HG02943 (cell line): ENCODE results near the gene CACNG1.

Experiments
- ATAC-seq: cut with Tn5 transposase; IDR thresholded peaks from one replicate; pipeline ENCODE4 v1.9.1; 2021; ENCODE audit warnings: mild to moderate bottlenecking, low read depth, moderate library complexity; ENCODE audit not compliant: unreplicated experiment

Gene CACNG1

DNA sequence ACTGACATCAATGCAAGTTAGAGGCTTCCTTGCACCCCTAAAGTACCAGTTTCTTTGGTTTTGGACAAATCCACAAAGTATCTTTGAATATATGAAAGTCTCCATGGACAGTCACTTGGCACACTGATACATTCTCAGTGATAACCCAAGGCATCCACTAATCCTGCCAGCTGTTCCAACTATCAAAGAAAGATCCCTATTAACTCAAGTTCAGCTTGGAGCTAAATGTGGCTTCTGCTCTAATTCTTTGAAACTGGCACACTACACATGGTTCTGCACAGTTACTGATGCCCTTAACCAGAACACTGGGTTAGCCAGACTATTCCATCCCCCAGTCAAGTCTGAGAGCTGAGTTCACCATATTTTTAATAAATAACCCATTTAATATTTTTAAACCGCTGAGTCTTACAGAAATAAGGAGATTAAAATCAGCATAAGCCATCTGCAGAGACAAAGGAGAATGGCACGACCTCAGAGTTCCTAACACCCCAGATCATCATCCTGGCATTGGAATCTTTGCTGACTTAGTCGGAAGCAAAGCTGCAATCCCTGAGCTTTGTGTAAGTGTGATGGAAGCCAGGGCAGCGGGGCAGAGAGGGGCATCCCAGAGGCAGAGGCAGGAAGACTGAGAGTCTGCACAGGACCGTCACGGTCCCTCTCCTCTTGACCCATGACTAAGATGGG, 6.3 kb downstream of the CACNG1 start:
- no peak for ATAC-seq

DNA sequence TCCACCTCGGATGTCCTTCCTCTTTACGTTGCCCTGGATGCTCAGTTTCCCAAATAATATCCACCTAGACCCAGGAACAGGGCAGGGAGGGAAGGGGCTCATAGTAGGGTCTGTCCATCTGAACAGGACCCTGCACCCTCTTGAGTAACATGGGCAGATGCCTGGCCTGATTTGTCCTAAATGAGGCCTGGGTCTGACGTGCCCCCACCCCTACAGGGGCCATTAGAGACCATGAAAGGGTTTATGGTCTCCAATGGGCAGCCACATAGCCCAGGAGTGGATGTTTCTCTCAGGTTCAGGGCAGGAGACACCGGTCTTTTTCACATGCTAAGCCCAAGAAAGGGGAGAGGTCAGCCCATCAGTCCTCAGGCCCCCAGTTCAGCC, 6.8 kb downstream of the CACNG1 start:
- no peak for ATAC-seq

DNA sequence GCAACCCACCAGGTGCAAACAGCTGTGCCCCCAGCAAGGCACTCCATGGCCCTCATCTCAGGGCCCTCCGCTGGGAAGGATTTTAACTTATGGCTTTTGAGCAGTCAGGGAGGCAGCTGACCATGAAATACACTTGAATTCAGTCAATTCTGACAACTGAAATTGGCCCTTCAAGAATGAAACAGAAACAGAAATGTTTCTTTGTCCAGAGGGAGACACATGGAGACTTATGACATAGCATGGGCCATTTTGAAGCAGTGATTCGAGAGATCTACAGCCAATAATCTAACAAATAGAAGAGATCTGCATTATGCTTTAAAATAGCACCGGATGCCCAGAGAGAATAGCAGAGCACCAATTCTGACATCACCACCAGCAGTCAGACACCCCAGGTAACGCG, 7.5 kb downstream of the CACNG1 start:
- ATAC-seq, result no peak

DNA sequence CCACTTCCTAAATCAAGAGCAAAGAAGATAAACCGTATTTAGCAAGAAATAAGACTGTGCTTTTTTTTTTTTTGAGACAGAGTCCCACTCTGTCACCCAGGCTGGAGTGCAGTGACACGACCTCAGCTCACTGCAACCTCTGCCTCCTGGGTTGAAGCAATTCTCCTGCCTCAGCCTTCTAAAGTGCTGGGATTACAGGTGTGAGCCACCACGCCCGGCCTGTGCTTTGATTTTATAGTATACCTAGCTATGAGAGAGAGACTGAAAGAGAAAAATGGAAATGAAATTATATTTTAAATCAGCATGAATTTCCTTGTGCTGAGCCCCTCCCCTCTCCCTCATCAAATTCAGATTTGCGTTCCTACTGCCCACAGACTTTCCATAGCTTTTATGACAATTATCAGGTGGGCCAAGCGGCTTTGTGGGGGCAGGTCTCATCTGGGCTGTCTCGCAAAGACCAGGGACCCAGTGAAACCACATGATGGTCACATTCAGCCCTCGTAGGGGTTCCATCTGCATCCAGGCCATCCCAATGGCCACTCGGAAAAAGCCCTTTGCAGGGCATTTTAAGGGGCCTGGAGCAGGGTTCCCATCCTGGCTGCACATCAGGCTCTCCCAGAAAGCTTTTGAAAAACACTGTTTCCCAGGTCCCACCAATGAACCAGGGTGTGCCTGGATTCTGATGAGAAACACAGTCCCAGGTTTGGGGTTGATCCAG, 8.5 kb downstream of the CACNG1 start:
- ATAC-seq, result no peak

DNA sequence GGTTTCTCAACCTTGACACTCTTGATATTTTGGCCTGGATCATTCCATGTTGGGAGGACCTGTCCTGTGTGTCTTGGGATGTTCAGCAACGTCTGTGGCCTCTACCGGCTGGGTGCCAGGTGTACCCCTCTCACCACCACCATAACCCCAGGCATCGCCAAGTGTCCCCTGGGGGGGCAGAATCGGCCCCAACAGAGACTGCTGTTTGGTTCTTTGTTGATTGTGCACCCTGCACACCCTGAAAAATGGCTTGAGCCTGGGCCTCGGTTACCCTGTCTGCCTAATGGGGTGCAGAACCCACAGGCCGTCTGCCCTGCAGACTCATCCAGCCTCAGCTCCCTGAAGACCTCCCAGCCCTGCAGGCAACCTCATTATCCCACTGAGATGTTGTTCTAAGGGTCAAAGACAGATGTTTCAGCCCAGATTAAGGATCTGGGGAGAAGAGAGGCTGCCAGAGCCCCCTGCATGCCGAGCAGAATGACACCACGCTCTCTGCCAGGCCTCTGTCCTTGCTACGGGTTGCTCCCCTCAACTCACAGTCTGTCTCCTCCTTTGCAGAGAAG, 9.2 kb downstream of the CACNG1 start:
- no peak for ATAC-seq

DNA sequence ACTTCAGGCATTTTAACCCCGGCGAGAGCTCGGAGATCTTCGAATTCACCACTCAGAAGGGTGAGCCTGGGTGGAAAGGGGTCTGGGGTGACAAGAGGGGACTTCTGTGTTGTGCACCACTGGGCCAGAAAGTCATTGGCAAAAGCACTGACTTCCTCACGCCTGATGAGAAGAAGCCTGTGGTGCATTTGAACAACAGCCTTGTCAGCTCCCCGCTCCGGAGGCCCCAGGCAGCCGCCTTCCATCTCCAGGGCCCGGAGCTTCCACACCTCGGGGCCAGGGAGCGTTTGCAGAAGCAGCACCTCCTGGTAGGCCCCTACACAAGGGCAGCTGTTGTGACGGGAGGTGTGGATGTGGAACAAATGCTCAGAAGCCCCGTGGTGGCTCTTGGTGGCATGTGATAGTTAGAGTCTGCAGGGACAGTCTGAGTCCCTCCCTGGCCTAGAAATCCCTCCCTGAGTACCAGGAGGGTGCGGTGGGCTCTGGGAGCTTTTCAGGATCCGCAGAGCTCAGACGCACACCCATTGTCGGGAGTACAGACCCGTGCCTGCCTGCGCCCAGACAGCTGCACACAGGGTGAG, 9.7 kb downstream of the CACNG1 start:
- no peak for ATAC-seq

DNA sequence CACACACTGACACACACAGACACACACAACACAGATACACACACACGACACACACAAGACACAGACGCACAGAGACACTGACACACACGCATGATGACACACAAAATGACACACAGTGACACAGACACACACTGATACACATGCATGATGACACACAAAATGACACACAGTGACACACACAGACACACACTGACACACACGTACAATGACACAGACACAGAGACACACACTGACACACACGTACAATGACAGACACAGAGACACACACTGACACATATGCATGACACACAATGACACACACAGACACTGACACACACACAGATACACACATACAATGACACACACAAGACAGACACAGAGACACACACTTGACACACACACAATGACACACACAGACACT, 10.3 kb downstream of the CACNG1 start:
- ATAC-seq, result no peak

DNA sequence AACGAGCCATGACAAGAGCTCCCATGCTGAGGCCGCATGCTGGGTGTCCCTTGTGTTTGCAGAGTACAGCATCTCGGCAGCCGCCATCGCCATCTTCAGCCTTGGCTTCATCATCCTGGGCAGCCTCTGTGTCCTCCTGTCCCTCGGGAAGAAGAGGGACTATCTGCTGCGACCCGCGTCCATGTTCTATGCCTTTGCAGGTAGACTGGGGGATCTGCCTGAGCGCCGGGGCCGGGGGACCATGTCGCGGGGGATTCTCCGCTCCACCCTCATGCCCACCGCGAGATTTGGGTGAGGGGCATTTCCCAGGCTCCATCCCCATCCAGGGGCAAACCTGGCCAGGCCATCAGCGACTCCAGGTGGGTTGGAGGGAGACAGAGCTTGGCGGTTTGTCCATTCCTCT, 10.7 kb downstream of the CACNG1 start:
- ATAC-seq, result no peak

DNA sequence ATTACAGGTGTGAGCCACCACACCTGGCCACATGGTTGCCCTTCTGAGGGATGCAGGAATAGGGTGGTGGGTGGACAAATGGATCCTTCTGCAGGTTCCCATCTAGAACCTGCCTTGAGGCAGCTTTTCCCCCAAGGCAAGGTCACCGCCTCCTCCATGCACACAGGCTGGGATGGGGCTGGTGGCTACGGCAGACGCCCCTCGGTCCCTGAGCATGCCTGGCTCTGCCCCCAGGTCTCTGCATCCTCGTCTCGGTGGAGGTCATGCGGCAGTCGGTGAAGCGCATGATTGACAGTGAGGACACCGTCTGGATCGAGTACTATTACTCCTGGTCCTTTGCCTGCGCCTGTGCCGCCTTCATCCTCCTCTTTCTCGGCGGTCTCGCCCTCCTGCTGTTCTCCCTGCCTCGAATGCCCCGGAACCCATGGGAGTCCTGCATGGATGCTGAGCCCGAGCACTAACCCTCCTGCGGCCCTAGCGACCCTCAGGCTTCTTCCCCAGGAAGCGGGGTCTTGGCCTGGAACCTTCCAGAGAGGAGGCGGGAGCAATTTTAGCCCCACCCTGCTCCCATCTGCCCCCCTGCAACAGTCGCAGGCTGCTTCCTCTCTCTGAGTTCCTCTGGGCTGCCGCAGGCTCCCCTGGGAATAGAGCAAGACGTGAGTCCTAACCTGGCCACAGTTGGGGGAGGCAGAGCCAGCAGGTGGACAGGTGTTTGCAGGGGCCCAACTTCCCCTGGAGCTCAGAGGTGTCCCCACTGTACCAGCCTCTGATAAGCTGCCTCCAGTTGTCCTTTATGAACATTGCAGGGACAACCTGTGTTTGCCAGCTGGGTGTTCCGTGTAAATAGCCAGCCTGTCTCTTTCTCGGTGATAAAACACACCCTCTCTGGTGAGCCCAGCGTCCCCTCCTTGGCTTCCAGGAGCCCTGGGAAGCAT, 11.7 kb downstream of the CACNG1 start:
- ATAC-seq, result no peak

DNA sequence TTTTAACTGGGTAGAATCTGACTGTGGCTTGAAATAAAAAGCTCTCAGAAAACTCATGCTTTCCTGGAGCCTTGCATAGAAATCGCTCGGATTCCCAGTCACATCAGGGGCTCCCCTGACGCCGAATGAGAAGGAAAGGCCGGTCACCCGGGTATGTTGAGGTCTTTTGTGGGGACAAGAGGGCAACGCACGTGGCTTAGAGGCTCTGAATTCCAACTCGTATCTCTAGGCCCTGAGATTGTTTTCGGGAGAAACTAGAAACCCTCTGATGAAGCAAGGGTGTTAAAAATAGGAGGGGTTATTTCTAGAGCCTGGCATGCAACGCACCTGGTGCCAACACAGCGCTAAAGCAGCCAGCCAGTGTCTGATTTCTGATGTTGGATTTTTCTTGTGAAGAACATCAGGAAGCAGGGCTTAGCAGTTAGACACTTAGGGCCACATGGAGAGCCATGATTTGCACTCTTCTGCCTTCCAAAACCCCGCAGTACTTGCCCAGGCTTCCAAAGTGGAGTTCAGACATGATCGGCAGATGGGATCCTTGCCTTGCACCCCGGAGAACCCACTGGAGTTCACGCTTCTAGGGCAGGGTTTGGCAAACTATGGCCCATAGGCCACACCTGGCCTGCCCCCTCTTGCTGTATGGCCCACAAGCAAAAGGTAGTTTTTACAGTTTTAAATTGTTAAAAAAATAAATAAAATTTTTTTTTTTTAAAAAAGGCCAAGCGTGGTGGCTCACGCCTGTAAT, 12.6 kb downstream of the CACNG1 start:
- no peak for ATAC-seq

DNA sequence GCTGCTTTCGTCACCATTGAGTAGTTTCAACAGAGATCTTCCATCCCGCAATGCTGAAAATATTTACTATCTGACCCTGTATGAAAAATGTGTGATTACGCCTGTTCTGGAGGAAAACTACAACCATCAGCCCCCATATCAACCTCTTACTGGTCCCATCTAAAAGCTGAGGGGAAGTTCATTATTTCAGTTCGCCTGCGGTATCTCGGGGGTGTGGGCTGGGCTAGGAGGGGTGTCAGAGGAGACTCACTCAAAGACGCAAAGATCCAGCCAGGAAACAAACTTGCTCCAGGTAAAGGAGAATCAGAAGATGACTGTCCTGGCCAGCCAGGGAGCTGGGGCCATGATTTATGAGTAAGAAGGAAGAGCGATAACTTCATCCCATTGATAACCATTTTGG, 13.7 kb downstream of the CACNG1 start:
- no peak for ATAC-seq

DNA sequence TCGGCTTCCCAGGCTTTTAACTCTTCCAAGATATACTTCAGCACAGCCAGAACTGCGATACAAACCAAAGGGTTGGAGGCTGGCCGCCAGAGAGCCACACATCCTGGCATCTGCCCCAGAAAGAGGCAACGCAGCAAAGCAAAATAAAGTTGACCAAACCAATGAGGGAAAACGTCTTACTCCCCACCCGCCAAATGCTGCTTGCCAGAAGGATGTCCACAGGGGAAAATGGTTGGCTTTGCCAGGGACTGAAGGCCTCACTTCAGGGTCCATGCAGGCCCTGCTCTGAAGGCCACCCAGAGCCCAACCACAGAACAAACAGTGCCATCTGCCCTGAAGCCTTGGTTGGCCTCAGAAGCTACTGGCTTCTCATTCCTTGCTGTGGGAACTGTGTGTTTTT, 15.0 kb downstream of the CACNG1 start:
- ATAC-seq, result no peak

DNA sequence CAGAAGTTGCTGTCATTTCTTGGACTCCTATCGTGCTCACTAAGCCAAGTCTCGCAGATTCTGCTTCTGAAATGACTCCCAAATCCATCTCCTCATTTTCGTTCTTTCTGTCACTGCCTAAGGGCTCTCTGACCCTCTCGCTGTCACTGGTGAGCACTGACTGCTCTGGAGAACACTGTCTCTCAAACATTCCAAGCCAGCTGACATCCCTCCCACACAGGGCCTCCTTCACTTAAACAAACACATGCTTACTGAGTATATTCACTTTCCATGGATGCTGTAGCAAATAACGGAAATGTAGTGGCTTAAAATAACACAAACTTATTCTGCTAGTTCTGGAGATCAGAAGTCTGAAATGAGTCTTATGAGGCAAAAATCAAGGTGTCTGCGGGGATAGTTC, 18.8 kb downstream of the CACNG1 start:
- ATAC-seq, result no peak

DNA sequence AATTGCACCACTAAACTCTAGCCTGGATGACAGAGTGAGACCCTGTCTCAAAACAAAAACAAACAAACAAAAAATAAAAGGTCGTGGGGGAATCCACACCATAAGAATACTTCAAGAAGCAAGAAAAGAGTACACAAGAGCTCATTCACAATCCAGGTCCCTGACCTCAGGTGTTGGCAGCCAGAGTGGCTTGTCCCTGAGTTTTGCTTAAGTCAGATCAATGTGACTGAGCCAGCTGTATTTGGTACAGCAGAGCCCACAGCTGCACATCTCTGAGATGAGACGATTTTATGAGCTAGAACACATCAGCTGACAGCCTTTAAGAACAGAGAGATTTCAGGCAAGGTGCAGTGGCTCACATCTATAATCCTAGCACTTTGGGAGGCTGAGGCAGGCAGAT, 22.4 kb downstream of the CACNG1 start:
- ATAC-seq, result no peak

DNA sequence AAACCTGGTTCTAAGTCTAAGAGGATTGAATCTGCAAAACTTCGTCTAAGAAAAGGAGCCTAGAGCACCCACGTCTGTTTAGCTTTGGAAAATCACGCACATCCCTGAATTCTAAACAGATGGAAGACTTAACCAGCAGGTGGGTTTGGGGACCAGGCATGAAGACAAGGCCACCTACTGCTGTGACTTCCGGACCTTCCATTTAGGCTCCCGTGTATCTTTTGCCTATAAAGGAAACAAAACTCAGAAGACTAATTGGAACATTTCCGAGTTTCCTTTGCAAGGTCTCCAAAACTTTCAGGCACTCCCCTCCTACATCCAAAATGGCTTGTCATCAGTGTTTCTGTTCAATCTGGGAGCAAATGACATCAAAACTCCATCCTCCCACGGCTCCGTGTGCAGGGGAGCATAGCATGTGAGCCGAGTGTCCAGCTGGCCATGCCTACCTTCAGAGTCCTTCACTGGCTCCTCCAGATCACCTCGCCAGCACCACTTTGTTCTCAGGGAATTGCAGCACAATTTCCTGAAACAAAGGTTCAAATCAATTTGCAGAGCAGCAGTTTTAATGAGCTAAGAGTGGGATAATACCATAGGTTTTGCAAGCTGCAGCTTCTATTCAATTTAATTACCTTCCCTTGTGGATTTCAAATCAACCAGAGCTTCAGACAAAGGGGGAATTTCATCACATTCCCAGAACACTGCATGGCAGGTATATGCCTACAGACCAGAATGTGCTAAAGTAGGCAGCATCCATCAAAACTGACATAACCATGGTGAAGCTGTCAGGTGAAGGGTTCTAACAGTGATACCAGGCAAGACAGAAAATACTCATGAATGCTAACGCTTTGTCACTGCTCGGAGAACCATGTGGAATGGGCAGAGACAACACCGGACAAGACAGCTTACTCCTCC, 23.5 kb downstream of the CACNG1 start:
- no peak for ATAC-seq

DNA sequence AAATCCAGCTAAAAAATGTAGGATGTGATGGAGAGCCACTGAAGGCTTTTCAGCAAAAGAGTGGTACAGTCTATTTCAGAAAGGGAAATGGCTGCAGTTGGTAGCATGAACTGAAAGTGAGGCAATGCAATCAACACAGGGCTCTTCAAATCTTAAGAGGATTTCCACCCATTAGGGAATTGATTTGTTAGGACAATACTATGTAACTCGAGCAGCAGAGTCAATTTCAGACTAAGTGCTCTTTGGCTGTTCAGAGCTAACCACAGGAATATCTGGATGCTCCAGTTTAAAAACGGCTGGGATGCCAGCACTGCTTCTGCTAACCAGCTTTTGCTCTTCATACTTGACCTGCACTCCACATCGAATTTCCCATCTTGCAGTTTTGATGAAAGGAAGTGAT, 24.6 kb downstream of the CACNG1 start:
- ATAC-seq, result no peak

DNA sequence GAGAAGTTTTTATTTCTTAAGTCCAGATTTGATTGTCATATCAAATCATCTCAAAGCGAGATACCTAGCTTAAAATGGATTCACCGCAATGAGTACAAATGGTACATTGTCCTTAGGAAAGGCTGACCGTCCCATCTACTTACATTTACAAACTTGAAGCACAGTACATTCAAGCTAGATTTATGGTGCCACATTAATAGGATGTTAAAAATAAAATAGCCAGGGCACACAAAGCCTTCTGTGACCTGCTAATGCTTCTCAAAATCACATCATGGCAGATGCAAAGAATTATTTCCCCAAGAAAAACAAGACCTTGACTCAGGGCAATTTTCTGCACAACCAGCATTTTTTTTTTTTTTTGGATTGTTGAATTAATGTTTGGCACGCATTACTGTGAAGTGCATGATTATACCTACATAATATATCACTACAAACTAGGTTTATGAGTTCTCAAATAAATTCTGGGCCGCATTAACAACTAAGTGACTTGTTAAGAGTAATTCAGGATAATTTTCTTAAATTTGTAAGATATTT, 25.3 kb downstream of the CACNG1 start:
- no peak for ATAC-seq

DNA sequence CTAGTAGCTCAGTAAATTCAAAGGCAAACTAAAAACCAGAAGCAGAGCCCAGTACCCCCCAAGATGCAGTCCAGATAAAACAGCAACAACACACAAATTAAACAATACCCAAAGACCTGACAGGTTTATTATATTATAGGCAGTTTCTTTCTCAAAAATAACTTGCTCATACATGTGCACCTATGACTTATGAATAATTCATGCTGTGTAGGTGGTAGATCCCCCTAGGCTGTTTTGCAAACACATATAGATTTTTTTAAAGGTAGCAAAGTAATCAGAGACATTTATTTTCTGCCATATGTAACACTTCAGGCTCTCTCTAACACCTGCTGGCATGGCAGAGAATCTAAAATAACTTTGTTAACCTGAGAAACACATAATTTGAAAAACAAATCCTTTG, 27.2 kb downstream of the CACNG1 start:
- ATAC-seq, result no peak

DNA sequence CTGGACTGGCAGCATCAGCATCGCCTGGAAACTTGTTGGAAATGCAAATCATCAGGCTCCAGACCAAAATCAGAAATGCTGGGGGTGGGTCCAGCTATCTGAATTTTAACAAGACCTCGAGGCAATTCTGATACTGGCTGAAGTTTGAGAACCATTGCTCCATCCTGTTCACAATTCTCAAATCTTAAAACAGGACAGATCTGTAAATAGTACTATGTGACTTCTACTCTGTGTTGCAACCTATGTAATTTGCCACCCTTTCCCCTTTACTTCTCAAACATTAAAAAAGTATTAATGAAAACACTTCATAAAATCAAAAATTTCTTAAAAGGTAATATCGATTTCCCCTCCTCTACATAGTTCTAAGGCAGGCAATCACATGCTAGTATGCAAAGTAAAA, 28.5 kb downstream of the CACNG1 start:
- no peak for ATAC-seq
